ENCODE results near the gene B4GALNT1. TPM values are rescaled to one million over a fixed set of nuclear protein-coding genes. Genes with fewer than 3 reads are reported as not detected.
"Not testable (repeated sequence)": the region's sequence is repeated elsewhere in the genome, so short reads cannot be mapped to it uniquely, and the experiment has no call there.

Gene B4GALNT1
- total RNA-seq, 1 donor from 2014 or later, result 2.2 TPM

DNA sequence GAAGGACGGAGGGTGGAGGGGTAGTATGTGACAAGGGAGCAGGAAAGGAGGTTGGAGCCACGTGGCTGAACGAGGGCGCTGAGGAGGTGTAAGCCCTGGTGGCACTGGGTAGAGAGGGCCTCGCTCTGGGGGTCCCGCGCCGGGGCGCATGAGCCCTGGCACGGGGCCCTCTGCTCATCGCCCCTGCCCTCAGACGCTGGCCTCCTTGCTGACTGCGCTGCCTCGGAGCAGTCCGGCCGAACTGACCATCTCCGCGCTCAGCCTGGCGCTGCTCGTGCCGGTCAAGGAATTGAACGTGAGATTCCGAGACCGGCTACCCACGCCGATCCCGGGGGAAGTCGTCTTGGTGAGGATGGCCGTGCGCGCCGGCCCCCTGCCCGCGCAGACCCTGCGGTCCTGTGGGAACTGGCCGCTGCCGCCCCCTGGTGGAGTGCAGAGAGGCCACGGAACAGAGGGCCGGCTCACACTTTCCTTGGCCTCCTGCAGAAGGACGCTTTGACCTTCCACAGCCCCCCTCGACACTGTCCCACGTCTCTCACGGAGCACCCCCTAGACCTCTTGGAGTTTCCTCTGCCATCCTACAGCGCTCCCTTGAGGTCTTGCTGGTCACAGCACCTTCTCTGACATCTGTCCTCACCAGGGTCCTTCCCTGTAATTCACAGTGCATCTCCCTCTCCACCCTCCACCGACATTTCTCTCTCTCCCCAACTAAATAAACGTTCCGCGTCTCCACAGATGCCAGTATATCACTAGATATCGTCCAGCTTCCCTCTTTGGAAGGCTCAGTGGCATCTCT is 11.3 kb downstream of the B4GALNT1 start:
- Histone ChIP-seq H3K27me3 (ENCODE audit: control insufficient read depth, insufficient read depth, low read length) (peaks cover 80% of the 10 kb centered on the region), H3K36me3 (ENCODE audit: control insufficient read depth, insufficient read depth, low read length) (no peaks in the 10 kb centered on the region), H3K4me3 (ENCODE audit: low read depth, low read length) (no peak overlapping the region)
- DNase-seq (ENCODE audit: low read depth), result no peak
- TF ChIP-seq, protein P1, sequence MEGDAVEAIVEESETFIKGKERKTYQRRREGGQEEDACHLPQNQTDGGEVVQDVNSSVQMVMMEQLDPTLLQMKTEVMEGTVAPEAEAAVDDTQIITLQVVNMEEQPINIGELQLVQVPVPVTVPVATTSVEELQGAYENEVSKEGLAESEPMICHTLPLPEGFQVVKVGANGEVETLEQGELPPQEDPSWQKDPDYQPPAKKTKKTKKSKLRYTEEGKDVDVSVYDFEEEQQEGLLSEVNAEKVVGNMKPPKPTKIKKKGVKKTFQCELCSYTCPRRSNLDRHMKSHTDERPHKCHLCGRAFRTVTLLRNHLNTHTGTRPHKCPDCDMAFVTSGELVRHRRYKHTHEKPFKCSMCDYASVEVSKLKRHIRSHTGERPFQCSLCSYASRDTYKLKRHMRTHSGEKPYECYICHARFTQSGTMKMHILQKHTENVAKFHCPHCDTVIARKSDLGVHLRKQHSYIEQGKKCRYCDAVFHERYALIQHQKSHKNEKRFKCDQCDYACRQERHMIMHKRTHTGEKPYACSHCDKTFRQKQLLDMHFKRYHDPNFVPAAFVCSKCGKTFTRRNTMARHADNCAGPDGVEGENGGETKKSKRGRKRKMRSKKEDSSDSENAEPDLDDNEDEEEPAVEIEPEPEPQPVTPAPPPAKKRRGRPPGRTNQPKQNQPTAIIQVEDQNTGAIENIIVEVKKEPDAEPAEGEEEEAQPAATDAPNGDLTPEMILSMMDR (IDR thresholded peaks at IDR 0.05; ENCODE audit: insufficient read depth, low read length, poor library complexity, severe bottlenecking), result peak; percentile 90

DNA sequence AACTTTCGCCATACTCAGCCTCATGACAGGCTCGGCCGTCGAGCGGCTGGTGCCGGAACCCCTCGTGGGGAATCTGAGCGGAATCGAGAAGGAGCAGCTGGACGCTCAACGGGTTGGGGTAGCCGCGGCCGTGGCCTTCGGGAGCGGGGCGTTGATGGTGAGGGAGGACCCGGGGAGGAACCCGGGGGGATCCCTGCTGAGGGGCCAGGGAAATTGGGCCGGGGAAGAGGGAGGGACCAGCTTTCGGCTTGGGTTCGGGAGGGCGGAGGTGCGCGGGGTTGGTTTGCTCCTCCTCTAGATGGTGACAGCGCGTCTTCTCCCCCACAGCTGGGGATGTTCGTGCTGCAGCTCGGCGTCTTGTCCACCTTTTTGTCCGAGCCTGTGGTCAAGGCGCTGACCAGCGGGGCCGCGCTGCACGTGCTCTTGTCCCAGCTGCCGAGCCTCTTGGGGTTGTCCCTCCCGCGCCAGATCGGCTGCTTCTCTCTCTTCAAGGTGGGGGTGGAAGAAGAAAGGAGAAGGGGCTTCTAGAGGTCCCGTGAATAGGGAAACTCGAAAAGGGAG is 12.0 kb downstream of the B4GALNT1 start:
- TF ChIP-seq, protein P1 (IDR thresholded peaks at IDR 0.05; ENCODE audit: insufficient read depth, low read length, poor library complexity, severe bottlenecking), result no peak
- no peaks in the 10 kb centered on the region for H3K36me3 ChIP-seq (ENCODE audit: control insufficient read depth, insufficient read depth, low read length)
- no peak overlapping the region for H3K4me3 ChIP-seq (ENCODE audit: low read depth, low read length)
- H3K27me3 ChIP-seq (ENCODE audit: control insufficient read depth, insufficient read depth, low read length), result peaks cover 74% of the 10 kb centered on the region
- no peak for DNase-seq (ENCODE audit: low read depth)

DNA sequence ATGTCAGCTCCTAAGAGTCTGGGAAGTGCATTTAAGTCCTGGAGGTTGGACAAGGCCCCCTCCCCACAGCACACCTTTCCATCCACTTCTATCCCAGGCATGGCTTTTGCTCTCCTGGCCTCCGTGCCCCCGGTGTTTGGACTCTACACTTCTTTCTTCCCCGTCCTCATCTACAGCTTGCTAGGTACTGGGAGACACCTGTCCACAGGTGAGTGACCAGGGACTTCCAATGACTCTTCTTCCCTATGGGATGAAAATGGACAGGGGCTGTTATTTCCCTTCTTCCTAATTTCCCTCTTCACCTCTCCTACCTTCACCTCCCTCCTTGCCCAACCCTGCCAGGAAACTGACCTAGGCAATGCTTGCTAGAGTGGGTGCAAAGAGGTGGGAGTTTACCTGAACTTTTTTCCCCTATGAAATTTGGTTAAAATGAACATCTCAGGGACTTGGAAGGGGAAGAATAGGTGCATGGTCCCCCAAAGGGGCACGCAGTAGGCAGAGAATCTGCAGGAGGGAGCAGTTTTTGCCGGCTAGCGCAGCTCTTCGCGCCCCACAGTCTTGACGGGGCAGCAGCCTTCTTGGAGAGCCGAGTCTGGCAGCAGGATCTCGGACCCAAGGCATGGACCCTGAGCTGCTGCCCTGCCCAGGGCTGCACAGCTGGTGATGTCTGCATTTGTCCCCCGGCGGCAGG is 12.6 kb downstream of the B4GALNT1 start:
- no peak for DNase-seq (ENCODE audit: low read depth)
- peaks cover 70% of the 10 kb centered on the region for H3K27me3 ChIP-seq (ENCODE audit: control insufficient read depth, insufficient read depth, low read length)
- TF ChIP-seq, protein P1 (IDR thresholded peaks at IDR 0.05; ENCODE audit: insufficient read depth, low read length, poor library complexity, severe bottlenecking), result no peak
- no peak overlapping the region for H3K4me3 ChIP-seq (ENCODE audit: low read depth, low read length)
- no peaks in the 10 kb centered on the region for H3K36me3 ChIP-seq (ENCODE audit: control insufficient read depth, insufficient read depth, low read length)

DNA sequence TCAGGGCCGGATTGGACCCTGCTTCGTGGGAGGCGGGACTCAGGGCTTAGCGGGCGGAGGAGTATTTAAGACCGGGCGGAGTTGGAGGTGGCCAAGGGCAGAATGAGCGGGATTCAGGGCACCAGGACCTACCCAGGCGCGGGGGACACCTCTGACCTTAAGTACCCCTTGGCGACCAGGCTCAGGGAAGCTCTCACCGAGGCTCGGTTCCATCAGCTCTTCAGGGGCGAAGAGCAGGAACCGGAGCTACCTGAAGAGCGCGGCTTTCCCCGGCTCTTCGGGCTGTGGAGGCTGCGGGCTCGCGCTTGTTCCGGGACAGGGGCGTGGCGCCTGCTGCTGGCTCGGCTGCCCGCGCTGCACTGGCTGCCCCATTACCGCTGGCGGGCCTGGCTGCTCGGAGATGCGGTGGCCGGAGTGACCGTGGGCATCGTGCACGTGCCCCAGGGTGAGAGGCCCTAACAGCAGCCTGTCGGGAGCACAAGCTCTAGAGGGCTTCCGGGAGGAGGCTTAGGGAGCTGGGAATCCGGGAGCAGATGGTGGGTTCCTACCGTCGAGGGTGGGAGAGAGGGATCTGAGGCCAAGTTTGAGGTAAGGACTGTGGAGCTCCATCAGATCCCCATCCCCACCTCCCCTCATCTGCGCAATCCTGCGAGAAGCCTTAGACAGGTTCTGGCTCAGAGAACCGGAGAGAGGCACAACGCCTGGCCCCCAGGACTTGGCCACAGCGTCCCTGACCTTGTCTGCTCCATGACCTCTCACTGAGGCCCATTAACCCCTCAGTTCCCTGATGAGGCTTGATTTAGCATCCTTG is 13.4 kb downstream of the B4GALNT1 start:
- TF ChIP-seq, protein P1 (IDR thresholded peaks at IDR 0.05; ENCODE audit: insufficient read depth, low read length, poor library complexity, severe bottlenecking), result no peak
- H3K36me3 ChIP-seq (ENCODE audit: control insufficient read depth, insufficient read depth, low read length), result no peaks in the 10 kb centered on the region
- DNase-seq (ENCODE audit: low read depth), result no peak
- no peak overlapping the region for H3K4me3 ChIP-seq (ENCODE audit: low read depth, low read length)
- peaks cover 62% of the 10 kb centered on the region for H3K27me3 ChIP-seq (ENCODE audit: control insufficient read depth, insufficient read depth, low read length)

DNA sequence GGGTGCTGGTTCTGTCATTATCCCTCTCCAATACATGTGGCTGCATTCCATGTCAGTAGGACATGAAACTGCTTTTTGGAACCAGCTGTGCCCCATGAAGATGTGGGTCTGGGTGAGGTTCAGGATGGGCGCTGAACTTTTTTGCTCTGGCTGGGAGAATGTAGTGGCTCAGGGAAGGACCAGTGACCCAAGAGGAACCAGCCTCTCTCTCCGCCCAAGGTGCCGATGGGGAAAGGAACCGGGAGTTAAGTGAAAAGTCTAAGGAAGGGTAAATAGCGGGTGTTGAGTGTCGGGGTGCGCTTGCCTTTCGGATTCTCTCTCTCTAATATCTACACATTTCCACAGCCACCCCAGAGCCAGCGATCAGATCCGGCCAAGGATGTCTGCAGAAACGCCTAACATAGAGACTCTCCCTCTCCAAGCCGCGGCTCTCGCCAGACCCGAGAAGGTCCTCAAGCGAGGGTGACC is 14.0 kb downstream of the B4GALNT1 start:
- Histone ChIP-seq H3K4me3 (ENCODE audit: low read depth, low read length) (no peak overlapping the region), H3K36me3 (ENCODE audit: control insufficient read depth, insufficient read depth, low read length) (no peaks in the 10 kb centered on the region)

DNA sequence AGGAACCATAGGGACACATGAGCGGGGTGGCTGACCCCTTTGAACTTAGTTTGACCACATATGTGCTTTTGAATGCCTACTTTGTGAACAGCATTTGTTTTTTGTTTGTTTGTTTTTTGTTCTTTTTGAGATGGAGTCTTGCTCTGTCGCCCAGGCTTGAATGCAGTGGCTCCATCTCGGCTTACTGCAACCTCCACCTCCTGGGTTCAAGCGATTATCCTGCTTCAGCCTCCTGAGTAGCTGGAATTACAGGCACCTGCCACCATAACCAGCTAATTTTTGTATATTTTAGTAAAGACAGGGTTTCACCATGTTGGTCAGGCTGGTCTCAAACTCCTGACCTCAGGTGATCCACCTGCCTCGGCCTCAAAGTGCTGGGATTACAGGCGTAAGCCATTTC is 14.6 kb downstream of the B4GALNT1 start:
- not testable (repeated sequence) for H3K36me3 ChIP-seq (ENCODE audit: control insufficient read depth, insufficient read depth, low read length); H3K4me3 ChIP-seq (ENCODE audit: low read depth, low read length); DNase-seq (ENCODE audit: low read depth)
- H3K27me3 ChIP-seq (ENCODE audit: control insufficient read depth, insufficient read depth, low read length), result peaks cover 53% of the 10 kb centered on the region

More for the DNA sequence above, 14.0 kb downstream of the B4GALNT1 start:
- peaks cover 59% of the 10 kb centered on the region for H3K27me3 ChIP-seq (ENCODE audit: control insufficient read depth, insufficient read depth, low read length)
- no peak for DNase-seq (ENCODE audit: low read depth)
- TF ChIP-seq, protein P1 (IDR thresholded peaks at IDR 0.05; ENCODE audit: insufficient read depth, low read length, poor library complexity, severe bottlenecking), result no peak
